BLaER1 treated with 17β-estradiol and CSF1 and Interleukin-3, amounts not matched to agents 10 nM and 100 nM (cell line): ENCODE data around the gene CLEC7A.

Source experiments
- H3K27ac ChIP-seq, 11 experiments: shearing (Covaris generic); formaldehyde crosslinking; 2 replicates each; pipeline ENCODE4 v1.8.1; 2022
- H3K27me3 ChIP-seq, 11 experiments: shearing (Covaris generic); formaldehyde crosslinking; 2 replicates each; pipeline ENCODE4 v1.8.1; 2022
- H3K36me3 ChIP-seq, 11 experiments: shearing (Covaris generic); formaldehyde crosslinking; 2 replicates each; pipeline ENCODE4 v1.8.1; 2022
- H3K4me1 ChIP-seq, 10 experiments: shearing (Covaris generic); formaldehyde crosslinking; 2 replicates each; pipeline ENCODE4 v1.8.1; 2022
- H3K4me2 ChIP-seq, 11 experiments: shearing (Covaris generic); formaldehyde crosslinking; 2 replicates each; pipeline ENCODE4 v1.8.1; 2022
- H3K4me3 ChIP-seq, 10 experiments: shearing (Covaris generic); formaldehyde crosslinking; 2 replicates each; pipeline ENCODE4 v1.8.1; 2022
- H3K9ac ChIP-seq, 11 experiments: shearing (Covaris generic); formaldehyde crosslinking; 2 replicates each; pipeline ENCODE4 v1.8.1; 2022
- H3K9me3 ChIP-seq, 11 experiments: shearing (Covaris generic); formaldehyde crosslinking; replicated peaks in 1 of 11; 2 replicates each; pipeline ENCODE4 v1.8.1; 2022
- H4K20me1 ChIP-seq, 11 experiments: shearing (Covaris generic); formaldehyde crosslinking; 2 replicates each; pipeline ENCODE4 v1.8.1; 2022
- Cebpa-rat ChIP-seq, 11 experiments: shearing (Covaris generic); IDR thresholded peaks; 2 replicates each; pipeline ENCODE4 v1.8.1; 2022

Gene CLEC7A

GRCh38 chr12:10113920-10114319 lies 16.1 kb downstream of the CLEC7A start:
- Histone ChIP-seq H3K4me1 (peaks cover 0 to 30% (median 0%) of the 10 kb centered on the region in 10 experiments; a peak in 4 of 20 replicates), H3K27me3 (no peaks in the 10 kb centered on the region), H3K9ac (no peak overlapping the region), H3K4me3 (no peak overlapping the region), H3K4me2 (no peak overlapping the region), H4K20me1 (no peaks in the 10 kb centered on the region), H3K36me3 (peaks cover 0 to 58% (median 0%) of the 10 kb centered on the region in 11 experiments; a peak in 6 of 22 replicates), H3K27ac (no peak overlapping the region), H3K9me3 (peaks cover 8 to 22% (median 17%) of the 10 kb centered on the region in 11 experiments)
- no peak for TF ChIP-seq Cebpa-rat (IDR thresholded peaks at IDR 0.05)

- Histone ChIP-seq H3K4me2 (peak overlapping the region in 1 of 11 experiments; percentile 11; a peak in 2 of 22 replicates), H3K36me3 (peaks cover 0 to 51% (median 0%) of the 10 kb centered on the region in 11 experiments; a peak in 6 of 22 replicates)
- TF ChIP-seq Cebpa-rat (IDR thresholded peaks at IDR 0.05) = no peak
These were observed 16.9 kb downstream of the CLEC7A start for GRCh38 chr12:10113075-10113474.

GRCh38 chr12:10111451-10111850 lies 18.5 kb downstream of the CLEC7A start:
- no peak for TF ChIP-seq Cebpa-rat (IDR thresholded peaks at IDR 0.05)
- Histone ChIP-seq H3K9ac (no peak overlapping the region), H3K4me2 (no peak overlapping the region), H3K9me3 (peaks cover 8 to 24% (median 19%) of the 10 kb centered on the region in 11 experiments), H3K36me3 (peaks cover 0 to 34% (median 0%) of the 10 kb centered on the region in 11 experiments; a peak in 6 of 22 replicates), H3K4me1 (peaks cover 0 to 17% (median 0%) of the 10 kb centered on the region in 10 experiments; a peak in 3 of 20 replicates), H3K4me3 (no peak overlapping the region), H3K27me3 (no peaks in the 10 kb centered on the region), H4K20me1 (no peaks in the 10 kb centered on the region), H3K27ac (no peak overlapping the region)

More at GRCh38 chr12:10113075-10113474, 16.9 kb downstream of the CLEC7A start:
- Histone ChIP-seq H3K9me3 (peaks cover 8 to 24% (median 19%) of the 10 kb centered on the region in 11 experiments), H3K27me3 (no peaks in the 10 kb centered on the region), H3K4me1 (peaks cover 0 to 22% (median 0%) of the 10 kb centered on the region in 10 experiments; a peak in 4 of 20 replicates), H3K9ac (no peak overlapping the region), H3K27ac (no peak overlapping the region), H3K4me3 (no peak overlapping the region), H4K20me1 (no peaks in the 10 kb centered on the region)

GRCh38 chr12:10110256-10110844 lies 19.6 kb downstream of the CLEC7A start:
- Histone ChIP-seq H3K4me2 (no peak overlapping the region), H3K27ac (no peak overlapping the region), H4K20me1 (no peaks in the 10 kb centered on the region), H3K9ac (no peak overlapping the region), H3K27me3 (no peaks in the 10 kb centered on the region), H3K4me3 (no peak overlapping the region), H3K4me1 (peaks cover 0 to 17% (median 0%) of the 10 kb centered on the region in 10 experiments; a peak in 3 of 20 replicates), H3K36me3 (peaks cover 0 to 23% (median 0%) of the 10 kb centered on the region in 11 experiments; a peak in 5 of 22 replicates), H3K9me3 (peaks cover 8 to 24% (median 19%) of the 10 kb centered on the region in 11 experiments)
- TF ChIP-seq Cebpa-rat (IDR thresholded peaks at IDR 0.05) = no peak

GRCh38 chr12:10102322-10102721 lies 27.7 kb downstream of the CLEC7A start:
- Histone ChIP-seq H3K4me1 (peaks cover 0 to 41% (median 0%) of the 10 kb centered on the region in 10 experiments; a peak in 4 of 20 replicates), H3K36me3 (peaks cover 0 to 5% (median 0%) of the 10 kb centered on the region in 11 experiments; a peak in 1 of 22 replicates), H3K4me2 (peak overlapping the region in 2 of 11 experiments; percentile 2 to 14; a peak in 2 of 22 replicates), H3K27ac (no peak overlapping the region), H4K20me1 (no peaks in the 10 kb centered on the region), H3K9me3 (peaks cover 0 to 17% (median 13%) of the 10 kb centered on the region in 11 experiments; a peak in 18 of 22 replicates), H3K27me3 (no peaks in the 10 kb centered on the region), H3K4me3 (no peak overlapping the region), H3K9ac (no peak overlapping the region)
- TF ChIP-seq Cebpa-rat (IDR thresholded peaks at IDR 0.05) = no peak

GRCh38 chr12:10101648-10102220 lies 28.3 kb downstream of the CLEC7A start:
- no peak overlapping the region for H3K9ac ChIP-seq
- peaks cover 0 to 17% (median 13%) of the 10 kb centered on the region in 11 experiments; a peak in 18 of 22 replicates for H3K9me3 ChIP-seq
- no peak for TF ChIP-seq Cebpa-rat (IDR thresholded peaks at IDR 0.05)
- H3K4me2 ChIP-seq = peak overlapping the region in 1 of 11 experiments; percentile 2; a peak in 1 of 22 replicates
- H3K27me3 ChIP-seq = no peaks in the 10 kb centered on the region
- H3K4me1 ChIP-seq = peaks cover 0 to 47% (median 0%) of the 10 kb centered on the region in 10 experiments; a peak in 4 of 20 replicates
- H3K36me3 ChIP-seq = peaks cover 0 to 5% (median 0%) of the 10 kb centered on the region in 11 experiments; a peak in 1 of 22 replicates
- no peaks in the 10 kb centered on the region for H4K20me1 ChIP-seq
- H3K27ac ChIP-seq = no peak overlapping the region
- no peak overlapping the region for H3K4me3 ChIP-seq

GRCh38 chr12:10101042-10101579 lies 28.9 kb downstream of the CLEC7A start:
- H3K4me2 ChIP-seq = peak overlapping the region in 1 of 11 experiments; percentile 2; a peak in 1 of 22 replicates
- no peak for TF ChIP-seq Cebpa-rat (IDR thresholded peaks at IDR 0.05)
- peaks cover 0 to 5% (median 0%) of the 10 kb centered on the region in 11 experiments; a peak in 1 of 22 replicates for H3K36me3 ChIP-seq
- no peak overlapping the region for H3K4me3 ChIP-seq
- H3K27ac ChIP-seq = no peak overlapping the region
- H3K27me3 ChIP-seq = no peaks in the 10 kb centered on the region
- no peaks in the 10 kb centered on the region for H4K20me1 ChIP-seq
- H3K4me1 ChIP-seq = peaks cover 0 to 54% (median 0%) of the 10 kb centered on the region in 10 experiments; a peak in 4 of 20 replicates
- H3K9ac ChIP-seq = no peak overlapping the region
- H3K9me3 ChIP-seq = peaks cover 0 to 17% (median 13%) of the 10 kb centered on the region in 11 experiments; a peak in 18 of 22 replicates

- Histone ChIP-seq H3K9me3 (peaks cover 0 to 5% (median 2%) of the 10 kb centered on the region in 11 experiments; a peak in 13 of 22 replicates), H3K4me3 (no peak within 1 kb of the TSS), H4K20me1 (no peaks in the 10 kb centered on the region), H3K27ac (peak within 1 kb of the TSS in 2 of 11 experiments; percentile 7 to 42; a peak in 1 of 22 replicates), H3K27me3 (no peaks in the 10 kb centered on the region), H3K9ac (no peak within 1 kb of the TSS), H3K4me2 (peak within 1 kb of the TSS in 3 of 11 experiments; percentile 20 to 67 (median 48); a peak in 4 of 22 replicates), H3K36me3 (peaks cover 0 to 5% (median 0%) of the 10 kb centered on the region in 11 experiments; a peak in 1 of 22 replicates), H3K4me1 (peaks cover 0 to 77% (median 3%) of the 10 kb centered on the region in 10 experiments; a peak in 9 of 20 replicates)
- TF ChIP-seq Cebpa-rat (IDR thresholded peaks at IDR 0.05) = no peak
These were observed 31.2 kb downstream of the CLEC7A start, which contains the start of gene CLEC1A for GRCh38 chr12:10098791-10099190. TSS of gene CLEC1A (minus strand) at chr12:10098985. CDS start at chr12:10098922, 63 bp downstream.
